Spleen (tissue), 7 donors: ENCODE results near the gene PLSCR2.

ENCODE experiments used
- CTCF ChIP-seq, 11 experiments: fragments of 200-600 bp in 7 of 11; fragments of 450-650 bp in 4 of 11; sonication (generic) in 4 of 11; IDR thresholded peaks in 8 of 11; conservative IDR thresholded peaks in 3 of 11; 1 replicate in 7 of 11; 2 replicates in 4 of 11; pipeline versions ENCODE4 v1.4.0 to v1.8.0; 2016 to 2021; ENCODE audit warnings: antibody characterized with exemption in 11 of 11, inconsistent platforms in 4 of 11, mild to moderate bottlenecking in 1 of 11
- POLR2A ChIP-seq, 3 donors: fragments of 450-650 bp; IDR thresholded peaks; one replicate each; pipeline ENCODE4 v1.5.1; 2017; ENCODE audit warnings: antibody characterized with exemption in 3 of 3, mild to moderate bottlenecking in 1 of 3
- POLR2AphosphoS5 ChIP-seq, 3 donors: sonication (generic); formaldehyde crosslinking; IDR thresholded peaks; one replicate each; pipeline ENCODE4 v1.5.1; 2017; ENCODE audit warnings: antibody characterized with exemption in 3 of 3
- donor health status: DM: no; HTN: no; CAD: no; lungs with moderate emphysema.
- donor health status: DM: no; HTN: no; CAD: no.
- donor health status: DM: no; HTN: no; CAD: no.

- TF ChIP-seq CTCF (IDR thresholded peaks at IDR 0.05 in 8 of 11, conservative IDR thresholded peaks at IDR 0.05 in 3 of 11) (no peak), POLR2AphosphoS5 (IDR thresholded peaks at IDR 0.05) (no peak), POLR2A (IDR thresholded peaks at IDR 0.05) (no peak)
Measured at GRCh38 chr3:146403792-146404191, 65.6 kb downstream of the PLSCR2 start.
